K562 (cell line): ENCODE data around the gene EFEMP2. TPM values are rescaled to one million over a fixed set of nuclear protein-coding genes. Genes with fewer than 3 reads are reported as not detected.

Experiments used
- ETV1 ChIP-seq: fragments of 450-650 bp; conservative IDR thresholded peaks from 2 replicates; pipeline ENCODE4 v1.6.1; 2016; ENCODE audit warnings: missing genetic modification characterization, control low read depth, low read depth, missing compliant biosample characterization
- EWSR1 ChIP-seq: fragments of 450-650 bp; IDR thresholded peaks from 2 replicates; pipeline ENCODE4 v1.6.1; 2018; ENCODE audit warnings: borderline replicate concordance, mild to moderate bottlenecking, low read depth, moderate library complexity; ENCODE audit not compliant: partially characterized antibody
- FIP1L1 ChIP-seq: fragments of 200-400 bp; formaldehyde crosslinking; IDR thresholded peaks from 2 replicates; pipeline ENCODE4 v1.6.1; 2018; ENCODE audit warnings: mild to moderate bottlenecking, low read depth, low read length; ENCODE audit not compliant: poor library complexity, severe bottlenecking
- HNRNPH1 ChIP-seq: fragments of 200-400 bp; formaldehyde crosslinking; optimal IDR thresholded peaks from 2 replicates; pipeline ENCODE3; 2017; ENCODE audit warnings: low read depth, mild to moderate bottlenecking, low read length, moderate library complexity
- IRF1 ChIP-seq: sonication (generic); formaldehyde crosslinking; IDR thresholded peaks from 2 replicates; pipeline ENCODE4 v1.8.0; 2022; ENCODE audit warnings: missing genetic modification reagents, mild to moderate bottlenecking, borderline replicate concordance
- KDM5B ChIP-seq: fragments of 200-600 bp; sonication (generic); IDR thresholded peaks from 2 replicates; pipeline ENCODE4 v1.6.1; 2012; ENCODE audit warnings: low read depth, mild to moderate bottlenecking, moderate library complexity, low read length, control low read depth, inconsistent platforms; ENCODE audit not compliant: insufficient replicate concordance
- MXI1 ChIP-seq: IDR thresholded peaks from 2 replicates; pipeline ENCODE4 v1.6.1; 2011; ENCODE audit warnings: low read depth, mild to moderate bottlenecking, improper control_type of control experiment, low read length
- MYBL2 ChIP-seq, 2 experiments: fragments of 450-650 bp in 1 of 2; sonication (generic) in 1 of 2; formaldehyde crosslinking in 1 of 2; IDR thresholded peaks; 2 replicates each; pipeline versions ENCODE4 v1.6.1 to v1.8.1; 2017 to 2022; ENCODE audit warnings: borderline replicate concordance in 1 of 2, inconsistent platforms in 1 of 2, low read depth in 1 of 2, mild to moderate bottlenecking in 1 of 2, missing genetic modification reagents in 1 of 2, moderate library complexity in 1 of 2
- NFE2L1 ChIP-seq: fragments of 450-650 bp; IDR thresholded peaks from 2 replicates; pipeline ENCODE4 v1.6.1; 2016; ENCODE audit warnings: missing genetic modification characterization, low read depth, mild to moderate bottlenecking, missing compliant biosample characterization, moderate library complexity, borderline replicate concordance
- PHF21A ChIP-seq: fragments of 450-650 bp; IDR thresholded peaks from 2 replicates; pipeline ENCODE4 v1.6.1; 2017; ENCODE audit warnings: low read depth, borderline replicate concordance
- RFX5 ChIP-seq: IDR thresholded peaks from 2 replicates; pipeline ENCODE4 v1.6.1; 2011; ENCODE audit warnings: low read depth, mild to moderate bottlenecking, improper control_type of control experiment, low read length
- SAFB ChIP-seq: fragments of 200-400 bp; formaldehyde crosslinking; IDR thresholded peaks from 2 replicates; pipeline ENCODE4 v1.6.1; 2017; ENCODE audit warnings: low read depth, low read length, borderline replicate concordance
- SMARCC2 ChIP-seq: fragments of 450-650 bp; IDR thresholded peaks from 2 replicates; pipeline ENCODE4 v1.6.1; 2017; ENCODE audit warnings: antibody characterized with exemption, moderate library complexity, mild to moderate bottlenecking, low read depth
- SNRNP70 ChIP-seq: fragments of 200-400 bp; formaldehyde crosslinking; optimal IDR thresholded peaks from 2 replicates; pipeline ENCODE3; 2017; ENCODE audit warnings: low read depth, low read length
- STAT6 ChIP-seq: sonication (generic); formaldehyde crosslinking; IDR thresholded peaks from 2 replicates; pipeline ENCODE4 v1.8.1; 2023; ENCODE audit warnings: mild to moderate bottlenecking, missing genetic modification reagents
- TAF1 ChIP-seq: IDR thresholded peaks from 2 replicates; pipeline ENCODE4 v1.6.1; 2011; ENCODE audit warnings: mild to moderate bottlenecking, low read length, moderate library complexity; ENCODE audit not compliant: insufficient read depth, control insufficient read depth, severe bottlenecking; ENCODE audit errors: extremely low read depth
- TRIM28 ChIP-seq: fragments of 450-650 bp; IDR thresholded peaks from 2 replicates; pipeline ENCODE4 v1.6.1; 2017
- TSC22D4 ChIP-seq: fragments of 450-650 bp; IDR thresholded peaks from 2 replicates; pipeline ENCODE4 v1.6.1; 2016; ENCODE audit warnings: missing genetic modification characterization, missing biosample characterization, control low read depth
- ZNF121 ChIP-seq: sonication (generic); formaldehyde crosslinking; conservative IDR thresholded peaks from 2 replicates; pipeline ENCODE4 v1.8.0; 2022; ENCODE audit warnings: missing genetic modification reagents
- ZNF395 ChIP-seq: fragments of 200-800 bp; sonication (Bioruptor generic); IDR thresholded peaks from 2 replicates; pipeline ENCODE4 v1.6.1; 2017; ENCODE audit warnings: missing genetic modification characterization, missing compliant biosample characterization
- ZNF408 ChIP-seq: fragments of 250-450 bp; sonication (Bioruptor Pico); IDR thresholded peaks from 2 replicates; pipeline ENCODE4 v1.4.0; 2020; ENCODE audit warnings: low read depth, mild to moderate bottlenecking, moderate library complexity
- ZNF76 ChIP-seq: fragments of 250-450 bp; sonication (Bioruptor Pico); IDR thresholded peaks from 2 replicates; pipeline ENCODE4 v1.4.0; 2020; ENCODE audit warnings: mild to moderate bottlenecking, moderate library complexity, borderline replicate concordance
- polyA plus RNA-seq, 8 experiments: library from polyadenylated mRNA; depleted of rRNA in 4 of 8; stranded (reverse) in 5 of 8; unstranded in 3 of 8; fragments of >200 nt; fragmentation: Nextera tagmentation in 2 of 8; fragmentation: Illumina TruSeq in 1 of 8; extraction: Ambion mirVana in 2 of 8; extraction: Trizol in 1 of 8; gene quantifications; 2 replicates each; pipeline versions ENCODE4 v1.2.1 to v1.2.3, GENCODE V29; 2011 to 2014; ENCODE audit warnings: inconsistent platforms in 1 of 8, missing spikeins in 1 of 8
- total RNA-seq, 7 experiments: library from RNA; depleted of rRNA in 6 of 7; stranded (reverse); fragments of >200 nt in 6 of 7; fragmentation: Illumina TruSeq in 2 of 7; extraction: Trizol in 2 of 7; gene quantifications; 2 replicates each; pipeline versions ENCODE4 v1.2.1 to v1.2.3, GENCODE V29; 2011 to 2021; ENCODE audit warnings: low replicate concordance in 1 of 7

The EFEMP2 gene
- total and polyA plus RNA-seq, 9 of the 15 experiments (the other 6 are each of a cell fraction or from before 2014, with no cell fraction given), result 0.07 to 2.9 (median 0.69) TPM; not detected in 1

GRCh38 chr11:65857853-65858680 lies 14.5 kb downstream of the EFEMP2 start, which contains the start of gene CFL1 (continued):
- peak; percentile 28 for TF ChIP-seq FIP1L1
- peak; percentile 95 for TF ChIP-seq KDM5B
- no peak for TF ChIP-seq ZNF76
- no peak for TF ChIP-seq RFX5
- TF ChIP-seq SAFB, result no peak
- no peak for TF ChIP-seq IRF1 (CRISPR knock-in tag)
- no peak for TF ChIP-seq SMARCC2
- no peak for TF ChIP-seq NFE2L1 (tag)
- TF ChIP-seq HNRNPH1, result no peak
- TF ChIP-seq TSC22D4 (tag), result no peak
- TF ChIP-seq MXI1, result no peak
- TF ChIP-seq SNRNP70, result no peak
- no peak; the same call in 1 of the 2 replicates for TF ChIP-seq TRIM28
- TF ChIP-seq ETV1 (tag), result peak; percentile 74
- no peak for TF ChIP-seq ZNF121 (CRISPR knock-in tag)
- peak; percentile 95 for TF ChIP-seq TAF1
- peak; percentile 80 for TF ChIP-seq STAT6 (CRISPR knock-in tag)
- TF ChIP-seq PHF21A, result no peak
- peak; percentile 92 for TF ChIP-seq ZNF395 (CRISPR knock-in tag)
- TF ChIP-seq EWSR1, result no peak
- no peak for TF ChIP-seq ZNF408 (CRISPR knock-in tag)
- TF ChIP-seq MYBL2 (IDR thresholded peaks at IDR 0.05; ENCODE audit: low read depth), result no peak
- no peak for TF ChIP-seq MYBL2 (CRISPR knock-in tag; IDR thresholded peaks at IDR 0.05; ENCODE audit: borderline replicate concordance)
